D341Med (cell line): ENCODE data around the gene VSIG2.
A peak's percentile ranks its signal among the peaks of the same experiment; 100 is the strongest.

ENCODE experiments used
- DNase-seq: peaks from one replicate; pipeline ENCODE4 v3.0.0; 2012; ENCODE audit warnings: low spot score

The VSIG2 gene

GRCh38 chr11:124763156-124763947 is 11.3 kb upstream of the VSIG2 start:
- peak; percentile 86 for DNase-seq

GRCh38 chr11:124762624-124763155 is 10.6 kb upstream of the VSIG2 start:
- DNase-seq = peak; percentile 74

- DNase-seq = peak; percentile 79
Measured at GRCh38 chr11:124762105-124762623, 10.1 kb upstream of the VSIG2 start, which contains the start of gene ESAM. Gene ESAM (minus strand): TSS chr11:124762290. CDS start chr11:124762154, 136 bp downstream.

GRCh38 chr11:124761301-124762104 is 9.4 kb upstream of the VSIG2 start:
- DNase-seq = peak; percentile 39

- DNase-seq = no peak
Measured at GRCh38 chr11:124760806-124761205, 8.8 kb upstream of the VSIG2 start.

GRCh38 chr11:124760205-124760652 is 8.2 kb upstream of the VSIG2 start:
- no peak for DNase-seq

GRCh38 chr11:124759266-124760204 is 7.5 kb upstream of the VSIG2 start:
- no peak for DNase-seq

- peak; percentile 80 for DNase-seq
Measured at GRCh38 chr11:124758355-124759265, 6.6 kb upstream of the VSIG2 start.

- no peak for DNase-seq
Measured at GRCh38 chr11:124757320-124757719, 5.3 kb upstream of the VSIG2 start.

GRCh38 chr11:124756753-124757227 is 4.7 kb upstream of the VSIG2 start:
- DNase-seq = no peak

- DNase-seq = no peak
Measured at GRCh38 chr11:124756033-124756752, 4.1 kb upstream of the VSIG2 start.

- DNase-seq = no peak
Measured at GRCh38 chr11:124754710-124755109, 2.7 kb upstream of the VSIG2 start.

- no peak for DNase-seq
Measured at GRCh38 chr11:124754309-124754708, 2.3 kb upstream of the VSIG2 start.

GRCh38 chr11:124753624-124754023 is 1.6 kb upstream of the VSIG2 start:
- DNase-seq = no peak

GRCh38 chr11:124753205-124753604 is 1.1 kb upstream of the VSIG2 start:
- no peak for DNase-seq

GRCh38 chr11:124752471-124753102 is 532 bp upstream of the VSIG2 start:
- DNase-seq = no peak

GRCh38 chr11:124751391-124751740 is 689 bp downstream of the VSIG2 start:
- DNase-seq = no peak

GRCh38 chr11:124749912-124750311 is 2.1 kb downstream of the VSIG2 start:
- DNase-seq = no peak
